Panc1 (cell line): ENCODE measurements around the gene CDKL1. TPM values are rescaled to one million over a fixed set of nuclear protein-coding genes. Genes with fewer than 3 reads are reported as not detected.

Experiments
- ATAC-seq: fragments of 200-7000 bp; cut with Tn5 transposase; 2 replicates; pipeline ENCODE4 v1.9.1; 2020; ENCODE audit warnings: mild to moderate bottlenecking, moderate library complexity
- BruUV-seq: library from RNA; stranded (reverse); fragments of 400-500 nt; replicated peaks from 2 replicates; lab custom pipeline; 2021; lab: Mats Ljungman, UMichigan
- CTCF ChIA-PET: fragments of 300-600 bp; sonication (Branson Sonifier 250); formaldehyde crosslinking; loops from one replicate; lab custom pipeline; 2022; ENCODE audit warnings: antibody characterized with exemption; lab: Charles Lee
- POLR2A ChIA-PET: fragments of 300-600 bp; sonication (Branson Sonifier 250); formaldehyde crosslinking; loops from one replicate; lab custom pipeline; 2022; ENCODE audit warnings: antibody characterized with exemption; lab: Charles Lee
- DNase-seq: peaks from one replicate; pipeline ENCODE4 v3.0.0-alpha.2; 2010; ENCODE audit warnings: low read depth, low spot score
- H3K27ac ChIP-seq: 2 replicates; pipeline ENCODE4 v1.5.1; 2011; ENCODE audit warnings: mild to moderate bottlenecking, low read length, inconsistent platforms
- H3K27me3 ChIP-seq: fragments of 200-500 bp; sonication (Bioruptor generic); 2 replicates; pipeline ENCODE4 v1.6.0; 2014; ENCODE audit warnings: low read length, inconsistent platforms; ENCODE audit not compliant: control insufficient read depth, insufficient read depth
- H3K36me3 ChIP-seq: fragments of 200-500 bp; sonication (Bioruptor generic); 2 replicates; pipeline ENCODE4 v1.5.1; 2014; ENCODE audit warnings: inconsistent platforms, mild to moderate bottlenecking, low read length, moderate library complexity; ENCODE audit not compliant: control insufficient read depth, insufficient read depth
- H3K4me1 ChIP-seq: 2 replicates; pipeline ENCODE4 v1.5.1; 2011; ENCODE audit warnings: inconsistent platforms, mild to moderate bottlenecking, low read length, moderate library complexity; ENCODE audit not compliant: control insufficient read depth, insufficient read depth
- H3K4me3 ChIP-seq, 2 experiments: 2 replicates each; pipeline ENCODE4 v1.5.1; 2011 to 2012; ENCODE audit warnings: low read depth in 2 of 2, low read length in 2 of 2, mild to moderate bottlenecking in 2 of 2, inconsistent platforms in 1 of 2, moderate library complexity in 1 of 2
- H3K9me3 ChIP-seq: fragments of 200-500 bp; sonication (Bioruptor generic); 2 replicates; pipeline ENCODE4 v1.5.1; 2014; ENCODE audit warnings: low read depth, mild to moderate bottlenecking, inconsistent platforms, low read length, moderate library complexity; ENCODE audit not compliant: control insufficient read depth, insufficient read depth
- CTCF ChIP-seq: fragments of 450-650 bp; IDR thresholded peaks from 2 replicates; pipeline ENCODE4 v1.5.1; 2017; ENCODE audit warnings: mild to moderate bottlenecking
- POLR2AphosphoS5 ChIP-seq: IDR thresholded peaks from 2 replicates; pipeline ENCODE4 v1.6.1; 2012; ENCODE audit warnings: mild to moderate bottlenecking, low read depth, low read length, moderate library complexity
- REST ChIP-seq, 2 experiments: IDR thresholded peaks; 2 replicates each; pipeline ENCODE4 v1.6.1; 2011 to 2012; ENCODE audit warnings: low read depth in 2 of 2, control low read depth in 1 of 2, low read length in 1 of 2, mild to moderate bottlenecking in 1 of 2, moderate library complexity in 1 of 2; ENCODE audit not compliant: insufficient read depth in 1 of 2
- SIN3A ChIP-seq: IDR thresholded peaks from 2 replicates; pipeline ENCODE4 v1.6.1; 2012; ENCODE audit warnings: low read depth, mild to moderate bottlenecking, low read length, moderate library complexity, borderline replicate concordance; ENCODE audit not compliant: insufficient read depth
- TCF7L2 ChIP-seq: IDR thresholded peaks from 2 replicates; pipeline ENCODE4 v1.6.1; 2011; ENCODE audit warnings: mild to moderate bottlenecking, low read depth, low read length, inconsistent platforms
- in situ Hi-C: cut with HindIII; loops from 2 replicates; pipeline ENCODE4 v1.10.0; 2016; ENCODE audit warnings: low sequenced_read_pairs, low pct_unique_long_range_greater_than_20kb
- intact Hi-C: fragments of 100-400 bp; cut with micrococcal nuclease; formaldehyde crosslinking; loops from one replicate; pipeline ENCODE4 v1.10.0; 2022; ENCODE audit not compliant: unreplicated experiment
- total RNA-seq: library from RNA; stranded (reverse); gene quantifications from one replicate; pipeline ENCODE4 v1.2.1, GENCODE V29; 2021; ENCODE audit not compliant: unreplicated experiment

The CDKL1 gene
- total RNA-seq, 1 experiment from 2014 or later, result 5.8 TPM

GRCh38 chr14:50303744-50304471 lies 92.8 kb downstream of the CDKL1 start:
- Histone ChIP-seq H3K27ac (no peak overlapping the region), H3K36me3 (no peaks in the 10 kb centered on the region; the same call in 1 of the 2 replicates), H3K9me3 (no peaks in the 10 kb centered on the region), H3K4me1 (no peaks in the 10 kb centered on the region), H3K4me3 (no peak overlapping the region), H3K27me3 (no peaks in the 10 kb centered on the region)
- DNase-seq (no peak), ATAC-seq (no peak)
- TF ChIP-seq REST (IDR thresholded peaks at IDR 0.05; ENCODE audit: insufficient read depth in 1 of 2, low read depth in 2 of 2, low read length in 1 of 2) (no peak), SIN3A (no peak), CTCF (no peak), POLR2AphosphoS5 (no peak), TCF7L2 (no peak)
- in situ Hi-C loops, result no loop called here
- ChIA-PET POLR2A (no interaction called here), CTCF (interaction anchor here (0.6 kb wide), 1 partner anchor 20 kb away, joined by 5 read pairs; no protein-coding TSS in a partner anchor)
- BruUV-seq, result no TSS peak
- intact Hi-C loops, result no loop called here

- no peak for ATAC-seq
Observed at GRCh38 chr14:50301914-50302313, 94.8 kb downstream of the CDKL1 start.

More at GRCh38 chr14:50301914-50302313, 94.8 kb downstream of the CDKL1 start:
- no peak overlapping the region for H3K4me3 ChIP-seq
- H3K27ac ChIP-seq, result no peak overlapping the region
- TF ChIP-seq CTCF (no peak), TCF7L2 (no peak), SIN3A (no peak), REST (IDR thresholded peaks at IDR 0.05; ENCODE audit: insufficient read depth in 1 of 2, low read depth in 2 of 2, low read length in 1 of 2) (no peak), POLR2AphosphoS5 (no peak)
- no peak for DNase-seq
- POLR2A ChIA-PET, result no interaction called here
- H3K9me3 ChIP-seq, result no peaks in the 10 kb centered on the region
- intact Hi-C loops (no loop called here), in situ Hi-C loops (no loop called here)
- H3K4me1 ChIP-seq, result no peaks in the 10 kb centered on the region
- CTCF ChIA-PET, result interaction anchor here (0.6 kb wide), 1 partner anchor 25 kb away, joined by 4 read pairs; no protein-coding TSS in a partner anchor
- no peaks in the 10 kb centered on the region; the same call in 1 of the 2 replicates for H3K36me3 ChIP-seq
- no TSS peak for BruUV-seq
- H3K27me3 ChIP-seq, result no peaks in the 10 kb centered on the region
